Heart left ventricle (tissue), 16 donors: ENCODE data around the gene KPTN. TPM values are rescaled to one million over a fixed set of nuclear protein-coding genes. Genes with fewer than 3 reads are reported as not detected.

Experiments
- ATAC-seq, 4 donors: fragments of 200-7000 bp; cut with Tn5 transposase; one replicate each; pipeline ENCODE4 v1.9.1; 2020 to 2022; ENCODE audit warnings: moderate library complexity in 4 of 4, mild to moderate bottlenecking in 3 of 4, moderate number of reproducible peaks in 1 of 4
- DNase-seq, 5 donors: peaks; one replicate each; pipeline ENCODE4 v3.0.0-alpha.2; 2020
- H3K27ac ChIP-seq, 12 donors: fragments of 200-600 bp; sonication (generic) in 4 of 12; one replicate each; pipeline versions ENCODE4 v1.5.0 to v1.8.0; 2016 to 2022; ENCODE audit warnings: mild to moderate bottlenecking in 2 of 12
- H3K27me3 ChIP-seq, 9 donors: fragments of 200-600 bp; sonication (generic) in 2 of 9; one replicate each; pipeline versions ENCODE4 v1.5.1 to v1.8.0; 2016 to 2022; ENCODE audit warnings: mild to moderate bottlenecking in 3 of 9
- H3K36me3 ChIP-seq, 9 donors: fragments of 200-600 bp; sonication (generic) in 2 of 9; one replicate each; pipeline versions ENCODE4 v1.5.0 to v1.8.0; 2018 to 2022; ENCODE audit warnings: mild to moderate bottlenecking in 2 of 9
- H3K4me1 ChIP-seq, 12 donors: fragments of 200-600 bp; sonication (generic) in 4 of 12; one replicate each; pipeline versions ENCODE4 v1.5.0 to v1.8.0; 2016 to 2022; ENCODE audit warnings: mild to moderate bottlenecking in 3 of 12
- H3K4me3 ChIP-seq, 12 donors: fragments of 200-600 bp; sonication (generic) in 4 of 12; one replicate each; pipeline versions ENCODE4 v1.5.0 to v1.8.0; 2017 to 2022; ENCODE audit warnings: mild to moderate bottlenecking in 9 of 12, moderate library complexity in 4 of 12
- H3K9me3 ChIP-seq, 12 donors: fragments of 200-600 bp; sonication (generic) in 4 of 12; one replicate each; pipeline versions ENCODE4 v1.5.0 to v1.8.0; 2016 to 2022; ENCODE audit warnings: mild to moderate bottlenecking in 1 of 12
- POLR2A ChIP-seq, 2 donors: fragments of 450-650 bp; IDR thresholded peaks; one replicate each; pipeline ENCODE4 v1.6.1; 2017; ENCODE audit warnings: antibody characterized with exemption in 2 of 2, mild to moderate bottlenecking in 2 of 2, moderate library complexity in 2 of 2
- WGBS, 4 donors: extraction: QIAGEN DNeasy Blood & Tissue Kit in 2 of 4; methylation state at CpG; one replicate each; pipeline versions ENCODE4 v1.1.5 to v1.1.7; 2013 to 2018; 5-methylcytosine and 5-hydroxymethylcytosine counted together
- intact Hi-C, 10 donors: fragments of 100-400 bp; cut with DNase I; formaldehyde crosslinking; loops; one replicate each; pipeline versions ENCODE4 v1.11.1 to v1.14.2; 2022
- polyA plus RNA-seq, 2 donors: library from polyadenylated mRNA; stranded (reverse); fragments of 200-250 nt; gene quantifications; one replicate each; pipeline ENCODE4 v1.2.3, GENCODE V29; 2013
- total RNA-seq, 9 donors: library from RNA; depleted of rRNA in 2 of 9; stranded (reverse); fragments of >200 nt in 2 of 9; fragmentation: NEBNext Ultra II Directional in 3 of 9; extraction: Animal tissue kit (Norgen Biotek cat#: 25700) in 3 of 9; gene quantifications; one replicate each; pipeline versions ENCODE4 v1.1.0 to v1.2.4, GENCODE V29; 2016 to 2023
- TF ChIP-seq, protein P1 (sequence below), 12 donors: fragments of 200-600 bp; sonication (generic) in 4 of 12; IDR thresholded peaks; one replicate each; pipeline versions ENCODE4 v1.5.0 to v1.8.0; 2018 to 2022; ENCODE audit warnings: antibody characterized with exemption in 12 of 12, mild to moderate bottlenecking in 5 of 12
- donor health status: ischemic (EF 13 %, LVEDD 7.1; RV severe dilation, severe dysfunction).
- donor health status: healthy with polysubstance abuse.
- donor health status: DM: no; HTN: yes; CAD: no.
- donor health status: DM: no; HTN: no; CAD: no.
- donor health status: ischemic (EF 25% LVEDD 6.9; RV normal size, moderate dysfunction).
- donor health status: ischemic (EF 25% LVEDD 5.7; RV mildly dilated, moderate dysfunction).
- donor health status: healthy.
- donor health status: DM: yes; HTN: yes; CAD: no.
- donor health status: ischemic (EF 35%, LVEDD 5.7; RV mildly dilated, moderate dysfunction).
- donor health status: nonischemic (EF 11% LVEDD 7.7; RV severe dilation, severe dysfunction).
- donor health status: DM: yes; HTN: yes; CAD: no.
- donor health status: PGD.
- donor health status: ischemic (EF 29% LVEDD 5.4; RV normal size, mild dysfunction).
- donor health status: nonischemic (EF 23%, LVEDD 6.1; RV moderate dilation, normal function).

Gene KPTN
- total and polyA plus RNA-seq, 11 donors: 3.2 to 15.8 (median 7.8) TPM

DNA sequence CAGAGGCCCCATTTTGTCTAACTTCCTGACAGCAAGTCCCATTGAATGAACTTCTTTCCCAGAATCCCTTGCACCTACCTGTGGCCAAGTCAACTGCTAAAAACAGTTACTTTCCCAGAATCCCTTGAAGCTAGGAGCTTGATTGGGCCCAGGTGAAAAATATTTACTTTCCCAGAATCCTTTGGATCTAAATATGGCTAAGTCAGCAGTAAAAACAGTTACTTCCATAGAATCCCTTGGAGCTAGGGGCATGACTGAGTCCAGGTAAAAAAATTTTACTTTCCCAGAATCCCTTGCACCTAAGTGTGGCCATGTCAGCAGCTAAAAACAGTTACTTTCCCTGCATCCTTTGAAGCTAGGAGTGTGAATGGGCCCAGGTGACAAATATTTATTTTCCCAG lies 51.5 kb downstream of the KPTN start:
- intact Hi-C loops: loop anchor here in 1 of 10 donors (10.0 kb wide), 1 partner anchor 172 kb away; the partner anchor contains the start of gene BICRA
- Histone ChIP-seq H3K9me3 (no peaks in the 10 kb centered on the region), H3K36me3 (no peaks in the 10 kb centered on the region), H3K27me3 (peaks cover 9 to 86% (median 51%) of the 10 kb centered on the region in 9 donors), H3K27ac (no peak overlapping the region), H3K4me3 (no peak overlapping the region), H3K4me1 (peaks cover 0 to 29% (median 15%) of the 10 kb centered on the region in 12 donors)
- ATAC-seq (no peak), DNase-seq (no peak)
- no peak for TF ChIP-seq POLR2A (IDR thresholded peaks at IDR 0.05)
- TF ChIP-seq, protein P1, sequence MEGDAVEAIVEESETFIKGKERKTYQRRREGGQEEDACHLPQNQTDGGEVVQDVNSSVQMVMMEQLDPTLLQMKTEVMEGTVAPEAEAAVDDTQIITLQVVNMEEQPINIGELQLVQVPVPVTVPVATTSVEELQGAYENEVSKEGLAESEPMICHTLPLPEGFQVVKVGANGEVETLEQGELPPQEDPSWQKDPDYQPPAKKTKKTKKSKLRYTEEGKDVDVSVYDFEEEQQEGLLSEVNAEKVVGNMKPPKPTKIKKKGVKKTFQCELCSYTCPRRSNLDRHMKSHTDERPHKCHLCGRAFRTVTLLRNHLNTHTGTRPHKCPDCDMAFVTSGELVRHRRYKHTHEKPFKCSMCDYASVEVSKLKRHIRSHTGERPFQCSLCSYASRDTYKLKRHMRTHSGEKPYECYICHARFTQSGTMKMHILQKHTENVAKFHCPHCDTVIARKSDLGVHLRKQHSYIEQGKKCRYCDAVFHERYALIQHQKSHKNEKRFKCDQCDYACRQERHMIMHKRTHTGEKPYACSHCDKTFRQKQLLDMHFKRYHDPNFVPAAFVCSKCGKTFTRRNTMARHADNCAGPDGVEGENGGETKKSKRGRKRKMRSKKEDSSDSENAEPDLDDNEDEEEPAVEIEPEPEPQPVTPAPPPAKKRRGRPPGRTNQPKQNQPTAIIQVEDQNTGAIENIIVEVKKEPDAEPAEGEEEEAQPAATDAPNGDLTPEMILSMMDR (IDR thresholded peaks at IDR 0.05): no peak

DNA sequence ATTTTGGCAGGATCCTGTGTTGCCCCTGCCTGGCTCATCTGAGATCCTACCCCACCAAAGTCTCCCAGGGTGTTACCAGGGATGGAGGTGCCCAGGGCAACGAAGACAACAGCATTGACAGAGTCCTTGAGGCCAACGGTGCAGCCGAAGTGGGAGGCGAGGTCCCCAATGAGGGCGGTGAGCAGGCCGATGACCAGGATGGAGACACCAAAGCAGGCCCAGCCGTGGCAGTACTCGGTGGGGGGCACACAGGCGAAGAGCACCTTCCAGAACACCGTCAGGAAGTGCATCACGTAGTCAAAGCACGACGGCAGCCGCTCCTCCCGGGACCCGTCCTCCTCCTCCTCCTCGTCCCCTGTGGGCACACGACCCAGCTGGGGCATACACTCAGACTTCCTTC lies 51.9 kb downstream of the KPTN start:
- WGBS, 4 donors: 65 to 76% (median 68%) methylated on average over 18 of the region's 18 CpGs
- intact Hi-C loops: loop anchor here in 1 of 10 donors (10.0 kb wide), 1 partner anchor 173 kb away; the partner anchor contains the start of gene BICRA

DNA sequence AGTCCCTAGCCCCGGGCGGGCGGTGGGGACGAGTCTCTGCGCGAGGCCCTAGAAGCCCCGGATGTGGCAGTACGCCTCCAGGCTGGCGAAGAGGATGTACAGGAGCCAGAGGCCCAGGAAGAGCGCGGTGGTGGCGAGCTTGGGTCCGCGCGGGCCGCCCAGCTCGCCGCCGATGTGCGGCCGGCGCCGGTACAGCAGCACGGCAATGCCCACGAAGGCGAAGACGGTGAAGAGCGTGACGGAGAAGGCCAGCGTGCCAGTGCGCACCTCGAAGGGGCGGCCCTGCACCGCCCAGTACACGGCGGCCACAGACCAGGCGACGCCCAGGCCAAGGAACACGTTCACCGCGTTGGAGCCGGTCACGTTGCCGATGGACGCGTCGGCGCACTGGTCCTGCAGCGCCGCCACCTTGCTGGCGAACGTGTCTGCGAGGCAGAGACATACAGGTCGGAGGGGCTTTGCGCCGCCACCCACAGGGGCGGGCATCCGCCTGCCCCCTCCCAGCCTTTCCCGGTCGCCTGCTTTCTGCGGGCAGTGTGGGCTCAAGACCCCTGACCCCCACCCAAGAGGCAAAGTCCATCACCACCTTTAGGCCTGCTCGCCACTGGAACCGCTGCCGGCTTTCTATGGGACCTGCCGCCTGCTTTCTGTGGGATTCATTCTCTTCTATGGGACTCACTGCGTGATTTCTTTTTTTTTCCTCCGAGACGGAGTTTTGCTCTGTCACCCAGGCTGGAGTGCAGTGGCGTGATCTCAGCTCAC lies 53.8 kb downstream of the KPTN start:
- WGBS, 4 donors: 5 to 19% (median 7%) methylated on average over 16 to 69 of the region's 69 CpGs
- ATAC-seq (peak in 2 of 4 donors; percentile 41 to 45), DNase-seq (peak in 1 of 5 donors; percentile 69)
- H3K27ac ChIP-seq: no peak overlapping the region
- no peaks in the 10 kb centered on the region for H3K36me3 ChIP-seq
- H3K27me3 ChIP-seq: peaks cover 9 to 77% (median 55%) of the 10 kb centered on the region in 9 donors
- no peaks in the 10 kb centered on the region for H3K9me3 ChIP-seq
- peak overlapping the region in 8 of 12 donors; percentile 7 to 41 (median 23) for H3K4me3 ChIP-seq
- peaks cover 0 to 31% (median 15%) of the 10 kb centered on the region in 12 donors for H3K4me1 ChIP-seq
- intact Hi-C loops: loop anchor here in 1 of 10 donors (10.0 kb wide), 1 partner anchor 175 kb away; the partner anchor contains the start of gene BICRA
- no peak for TF ChIP-seq POLR2A (IDR thresholded peaks at IDR 0.05)
- TF ChIP-seq, protein P1 (IDR thresholded peaks at IDR 0.05): peak in 7 of 12 donors; percentile 11 to 32 (median 15)

More for the DNA sequence above, 51.9 kb downstream of the KPTN start:
- no peaks in the 10 kb centered on the region for H3K9me3 ChIP-seq
- TF ChIP-seq POLR2A (IDR thresholded peaks at IDR 0.05): no peak
- TF ChIP-seq, protein P1 (IDR thresholded peaks at IDR 0.05): no peak
- H3K4me3 ChIP-seq: no peak overlapping the region
- H3K36me3 ChIP-seq: no peaks in the 10 kb centered on the region
- peaks cover 9 to 82% (median 51%) of the 10 kb centered on the region in 9 donors for H3K27me3 ChIP-seq
- peaks cover 0 to 31% (median 15%) of the 10 kb centered on the region in 12 donors for H3K4me1 ChIP-seq
- no peak overlapping the region for H3K27ac ChIP-seq
- DNase-seq (peak in 1 of 5 donors; percentile 62), ATAC-seq (no peak)

DNA sequence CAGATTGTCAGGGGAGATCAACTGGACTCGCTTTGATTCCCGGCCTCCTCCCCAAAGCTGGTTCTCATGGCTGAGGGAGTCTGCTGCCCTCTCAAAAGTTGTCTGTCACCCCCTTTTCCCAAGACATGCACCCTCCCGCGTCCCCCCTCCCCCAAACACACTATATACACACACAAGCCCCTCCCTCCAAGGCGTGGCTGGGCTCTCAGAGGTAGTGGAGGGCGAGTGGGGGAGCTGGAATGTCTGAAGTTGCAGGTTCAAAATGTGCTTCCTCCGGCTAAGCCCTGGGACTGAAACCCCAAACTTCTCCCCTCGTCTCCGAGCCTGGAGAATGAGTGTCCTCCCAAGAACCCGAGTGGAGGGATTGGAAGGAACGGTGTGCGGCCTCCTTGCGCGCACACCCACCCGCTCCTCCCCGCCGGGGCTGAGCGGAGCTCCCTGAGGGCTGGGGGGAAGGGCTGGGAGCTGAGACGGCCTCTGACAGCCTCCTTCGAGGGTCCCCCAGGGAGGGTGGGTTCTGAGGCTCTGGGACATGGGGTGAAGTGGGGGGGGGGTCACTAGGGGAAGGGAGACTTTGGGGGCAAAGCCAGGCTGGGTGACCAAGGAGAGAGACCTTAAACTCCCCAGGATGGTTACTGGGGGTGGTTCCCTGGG lies 54.8 kb downstream of the KPTN start:
- no peak for TF ChIP-seq POLR2A (IDR thresholded peaks at IDR 0.05)
- TF ChIP-seq, protein P1 (IDR thresholded peaks at IDR 0.05): no peak

More for the DNA sequence above, 54.8 kb downstream of the KPTN start:
- 11 to 37% (median 25%) methylated on average over 17 to 20 of the region's 20 CpGs for WGBS, 4 donors
- Histone ChIP-seq H3K4me1 (peaks cover 0 to 31% (median 15%) of the 10 kb centered on the region in 12 donors), H3K4me3 (no peak overlapping the region), H3K9me3 (no peaks in the 10 kb centered on the region), H3K27me3 (peaks cover 9 to 76% (median 58%) of the 10 kb centered on the region in 9 donors), H3K36me3 (no peaks in the 10 kb centered on the region), H3K27ac (no peak overlapping the region)
- no peak for ATAC-seq
- intact Hi-C loops: loop anchor here in 1 of 10 donors (10.0 kb wide), 1 partner anchor 134 kb away; no protein-coding TSS in a partner anchor
- no peak for DNase-seq
